ENCODE results near the gene SVEP1. TPM values are rescaled to one million over a fixed set of nuclear protein-coding genes. Genes with fewer than 3 reads are reported as not detected.

The SVEP1 gene
- total and polyA plus RNA-seq, 7 donors: 0.78 to 16.3 (median 5.5) TPM

- H3K27me3 ChIP-seq (ENCODE audit: insufficient read depth in 3 of 3, low read length in 2 of 3): no peaks in the 10 kb centered on the region
- no peak for TF ChIP-seq CTCF (IDR thresholded peaks at IDR 0.05)
- ATAC-seq (no peak), DNase-seq (no peak)
- no peak overlapping the region for H3K27ac ChIP-seq
- H3K9me3 ChIP-seq: no peaks in the 10 kb centered on the region
- no peaks in the 10 kb centered on the region for H3K4me1 ChIP-seq
- H3K36me3 ChIP-seq (ENCODE audit: insufficient read depth in 1 of 2, low read depth in 1 of 2): no peaks in the 10 kb centered on the region
- intact Hi-C loops (cut with DNase I): no loop called here
- 73 to 86% (median 78%) methylated on average over 2 of the region's 2 CpGs for WGBS, 3 donors
- H3K4me3 ChIP-seq: no peak overlapping the region
Observed at GRCh38 chr9:110545705-110546104, 33.8 kb downstream of the SVEP1 start.

- ATAC-seq (no peak), DNase-seq (peak; percentile 40 to 48)
- H3K27ac ChIP-seq: no peak overlapping the region
- no peaks in the 10 kb centered on the region for H3K36me3 ChIP-seq (ENCODE audit: insufficient read depth in 1 of 2, low read depth in 1 of 2)
- no peaks in the 10 kb centered on the region for H3K27me3 ChIP-seq (ENCODE audit: insufficient read depth in 3 of 3, low read length in 2 of 3)
- H3K4me3 ChIP-seq: no peak overlapping the region
- no peaks in the 10 kb centered on the region for H3K9me3 ChIP-seq
- intact Hi-C loops (cut with DNase I): no loop called here
- no peak for TF ChIP-seq CTCF (IDR thresholded peaks at IDR 0.05)
- whole genome bisulfite sequencing, 3 donors: 27 to 55% (median 35%) methylated on average over 2 of the region's 2 CpGs
- H3K4me1 ChIP-seq: no peaks in the 10 kb centered on the region
Observed at GRCh38 chr9:110543631-110544051, 35.9 kb downstream of the SVEP1 start.

- Histone ChIP-seq H3K27ac (no peak overlapping the region), H3K27me3 (ENCODE audit: insufficient read depth in 3 of 3, low read length in 2 of 3) (no peaks in the 10 kb centered on the region), H3K36me3 (ENCODE audit: insufficient read depth in 1 of 2, low read depth in 1 of 2) (no peaks in the 10 kb centered on the region), H3K9me3 (no peaks in the 10 kb centered on the region), H3K4me1 (no peaks in the 10 kb centered on the region), H3K4me3 (no peak overlapping the region)
- ATAC-seq (no peak), DNase-seq (no peak)
- TF ChIP-seq CTCF (IDR thresholded peaks at IDR 0.05): no peak
- 73 to 75% (median 75%) methylated on average over 2 of the region's 2 CpGs for WGBS, 3 donors
- intact Hi-C loops (cut with DNase I): no loop called here
Observed at GRCh38 chr9:110541950-110542349, 37.6 kb downstream of the SVEP1 start.

- Histone ChIP-seq H3K27me3 (ENCODE audit: insufficient read depth in 3 of 3, low read length in 2 of 3) (no peaks in the 10 kb centered on the region), H3K4me1 (peaks cover 3% of the 10 kb centered on the region), H3K36me3 (ENCODE audit: insufficient read depth in 1 of 2, low read depth in 1 of 2) (no peaks in the 10 kb centered on the region), H3K9me3 (no peaks in the 10 kb centered on the region), H3K27ac (no peak overlapping the region), H3K4me3 (no peak overlapping the region)
- DNase-seq (no peak), ATAC-seq (no peak)
- intact Hi-C loops (cut with DNase I): no loop called here
- no peak for TF ChIP-seq CTCF (IDR thresholded peaks at IDR 0.05)
- 20 to 23% (median 23%) methylated on average over 2 of the region's 2 CpGs for WGBS, 3 donors
Observed at GRCh38 chr9:110538647-110539041, 40.9 kb downstream of the SVEP1 start.

- H3K9me3 ChIP-seq: no peaks in the 10 kb centered on the region
- no peak for TF ChIP-seq CTCF (IDR thresholded peaks at IDR 0.05)
- H3K4me1 ChIP-seq: peaks cover 3% of the 10 kb centered on the region
- H3K4me3 ChIP-seq: no peak overlapping the region
- DNase-seq (no peak), ATAC-seq (no peak)
- intact Hi-C loops (cut with DNase I): no loop called here
- 14 to 28% (median 16%) methylated on average over 4 of the region's 4 CpGs for WGBS, 3 donors
- no peaks in the 10 kb centered on the region for H3K27me3 ChIP-seq (ENCODE audit: insufficient read depth in 3 of 3, low read length in 2 of 3)
- H3K36me3 ChIP-seq (ENCODE audit: insufficient read depth in 1 of 2, low read depth in 1 of 2): no peaks in the 10 kb centered on the region
- no peak overlapping the region for H3K27ac ChIP-seq
Observed at GRCh38 chr9:110537841-110538646, 41.5 kb downstream of the SVEP1 start.
